ENCODE measurements around the gene RGS17. TPM values are rescaled to one million over a fixed set of nuclear protein-coding genes. Genes with fewer than 3 reads are reported as not detected.
A peak's percentile ranks its signal among the peaks of the same experiment; 100 is the strongest.

RGS17 gene
- total RNA-seq, 1 donor: 38.1 TPM

DNA sequence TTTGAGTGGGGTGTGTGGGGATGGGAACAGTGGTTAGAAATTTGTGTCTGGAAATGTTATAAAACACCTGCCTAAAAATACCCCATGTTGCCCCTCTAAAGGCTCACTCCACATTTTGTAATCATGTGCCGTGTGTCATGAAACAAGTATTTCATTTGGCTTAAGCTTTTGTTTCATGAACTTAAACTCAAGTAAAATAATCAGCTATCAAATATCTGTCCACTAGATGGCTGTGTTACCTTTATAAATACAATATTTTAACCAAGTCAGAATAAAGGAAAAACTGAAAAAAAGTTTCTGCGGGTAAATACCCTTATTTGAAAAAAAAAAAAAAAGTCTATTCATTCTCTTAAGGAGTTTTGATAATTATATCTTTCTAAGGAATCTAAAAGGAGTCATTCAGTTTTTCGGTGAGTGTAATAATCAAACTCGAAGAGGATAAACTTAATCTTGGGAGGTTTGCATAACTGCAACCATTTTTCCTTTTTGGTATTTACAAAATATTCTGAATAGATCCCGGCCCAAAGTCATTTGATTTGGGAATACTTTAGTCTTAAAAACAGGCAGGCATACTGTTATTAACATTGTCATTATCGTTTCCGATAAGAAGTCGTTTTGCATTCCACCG is 98.7 kb downstream of the RGS17 start:
- TF ChIP-seq, protein P1, sequence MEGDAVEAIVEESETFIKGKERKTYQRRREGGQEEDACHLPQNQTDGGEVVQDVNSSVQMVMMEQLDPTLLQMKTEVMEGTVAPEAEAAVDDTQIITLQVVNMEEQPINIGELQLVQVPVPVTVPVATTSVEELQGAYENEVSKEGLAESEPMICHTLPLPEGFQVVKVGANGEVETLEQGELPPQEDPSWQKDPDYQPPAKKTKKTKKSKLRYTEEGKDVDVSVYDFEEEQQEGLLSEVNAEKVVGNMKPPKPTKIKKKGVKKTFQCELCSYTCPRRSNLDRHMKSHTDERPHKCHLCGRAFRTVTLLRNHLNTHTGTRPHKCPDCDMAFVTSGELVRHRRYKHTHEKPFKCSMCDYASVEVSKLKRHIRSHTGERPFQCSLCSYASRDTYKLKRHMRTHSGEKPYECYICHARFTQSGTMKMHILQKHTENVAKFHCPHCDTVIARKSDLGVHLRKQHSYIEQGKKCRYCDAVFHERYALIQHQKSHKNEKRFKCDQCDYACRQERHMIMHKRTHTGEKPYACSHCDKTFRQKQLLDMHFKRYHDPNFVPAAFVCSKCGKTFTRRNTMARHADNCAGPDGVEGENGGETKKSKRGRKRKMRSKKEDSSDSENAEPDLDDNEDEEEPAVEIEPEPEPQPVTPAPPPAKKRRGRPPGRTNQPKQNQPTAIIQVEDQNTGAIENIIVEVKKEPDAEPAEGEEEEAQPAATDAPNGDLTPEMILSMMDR (IDR thresholded peaks at IDR 0.05; ENCODE audit: insufficient read depth, low read length): peak; percentile 39
- H3K4me3 ChIP-seq (ENCODE audit: low read depth, low read length): no peak overlapping the region
- DNase-seq (ENCODE audit: low read depth): peak; percentile 91

DNA sequence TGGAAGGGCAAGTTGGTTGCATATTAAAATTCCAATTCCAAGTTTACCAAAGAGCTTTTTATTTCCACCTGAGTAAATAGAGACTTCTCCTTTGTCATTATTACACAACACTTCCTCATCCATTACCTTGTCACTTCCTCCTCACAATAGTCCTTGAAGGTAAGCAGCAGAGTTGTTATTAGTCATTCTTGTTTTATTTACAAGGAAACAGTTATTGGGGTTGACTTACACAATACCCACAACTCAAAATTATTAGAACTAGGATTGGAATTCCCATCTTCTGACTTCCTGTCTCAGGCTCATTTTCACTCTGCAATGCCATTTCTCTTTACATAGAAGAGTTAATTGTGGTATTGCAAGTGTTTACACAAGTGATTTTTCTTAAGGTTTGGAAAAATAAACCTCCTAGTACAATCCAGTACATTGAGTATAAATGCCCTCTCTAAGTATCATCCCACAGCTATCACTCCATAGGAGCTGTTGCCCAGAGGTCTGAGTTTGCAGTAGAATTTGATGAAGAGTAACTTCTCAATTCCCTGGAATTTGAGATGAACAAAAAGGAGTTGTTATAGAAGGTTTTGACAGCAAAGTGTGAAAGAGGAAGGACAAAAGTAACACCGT is 99.6 kb downstream of the RGS17 start:
- TF ChIP-seq, protein P1 (IDR thresholded peaks at IDR 0.05; ENCODE audit: insufficient read depth, low read length): no peak
- no peak overlapping the region for H3K4me3 ChIP-seq (ENCODE audit: low read depth, low read length)
- peak; percentile 9 for DNase-seq (ENCODE audit: low read depth)

DNA sequence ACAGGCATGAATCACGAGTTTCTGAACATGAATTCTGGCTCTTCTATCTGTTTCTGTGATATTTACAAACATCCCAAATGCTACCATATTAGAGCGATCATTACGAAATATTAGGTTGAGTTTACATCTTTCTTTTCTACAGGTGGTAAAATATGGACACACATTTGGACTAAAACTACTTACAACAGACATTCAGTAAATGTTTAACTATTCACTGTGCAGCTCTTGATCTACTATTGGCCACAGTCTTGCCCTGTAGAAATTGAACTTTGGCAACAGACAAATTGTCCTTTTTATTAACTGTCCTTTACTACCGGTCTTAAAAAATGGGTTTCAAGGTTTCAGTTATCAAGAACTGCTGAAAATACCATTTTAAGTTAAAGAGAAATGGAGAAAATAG is 102.1 kb downstream of the RGS17 start:
- TF ChIP-seq, protein P1 (IDR thresholded peaks at IDR 0.05; ENCODE audit: insufficient read depth, low read length): no peak
- no peak for DNase-seq (ENCODE audit: low read depth)
- H3K4me3 ChIP-seq (ENCODE audit: low read depth, low read length): no peak overlapping the region

DNA sequence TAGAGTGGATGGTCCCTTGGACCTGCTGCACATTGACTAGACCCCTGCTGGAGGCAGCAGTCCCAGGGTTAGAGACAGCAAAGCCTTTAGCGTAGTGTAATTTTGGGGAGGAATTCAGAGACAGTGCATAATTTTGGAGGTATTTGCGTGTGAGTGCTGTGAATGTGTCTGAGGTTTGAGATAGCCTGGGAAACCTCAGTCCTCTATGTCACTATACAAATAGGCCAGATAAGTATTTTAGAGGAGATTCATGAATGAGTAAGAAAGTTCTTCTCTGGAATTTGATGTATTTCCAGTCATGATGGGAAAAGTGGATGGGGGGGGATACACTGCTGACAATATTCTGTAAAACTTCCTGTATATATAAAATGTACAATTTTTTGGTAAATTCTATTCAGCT is 102.8 kb downstream of the RGS17 start:
- DNase-seq (ENCODE audit: low read depth): peak; percentile 16
- TF ChIP-seq, protein P1 (IDR thresholded peaks at IDR 0.05; ENCODE audit: insufficient read depth, low read length): no peak
- H3K4me3 ChIP-seq (ENCODE audit: low read depth, low read length): no peak overlapping the region

DNA sequence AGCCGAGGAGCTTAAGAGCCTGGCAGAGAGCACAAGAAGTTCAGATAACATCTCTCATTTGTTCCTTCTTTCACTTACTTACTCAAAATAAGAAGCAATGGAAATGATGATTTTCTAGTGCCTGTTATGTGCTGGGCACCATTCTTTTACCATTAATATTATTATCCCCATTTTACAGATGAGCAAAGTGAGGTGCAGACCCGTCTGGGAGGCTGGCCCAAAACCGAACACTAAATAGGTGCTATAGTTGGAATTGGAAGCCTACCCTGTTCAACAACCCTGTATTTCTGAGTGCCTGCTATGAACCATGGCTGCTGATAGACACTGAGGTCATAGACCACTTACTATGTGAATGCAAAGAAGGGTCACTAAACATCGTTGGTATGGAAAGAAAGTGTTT is 103.6 kb downstream of the RGS17 start:
- no peak overlapping the region for H3K4me3 ChIP-seq (ENCODE audit: low read depth, low read length)
- no peak for DNase-seq (ENCODE audit: low read depth)
- TF ChIP-seq, protein P1 (IDR thresholded peaks at IDR 0.05; ENCODE audit: insufficient read depth, low read length): no peak

DNA sequence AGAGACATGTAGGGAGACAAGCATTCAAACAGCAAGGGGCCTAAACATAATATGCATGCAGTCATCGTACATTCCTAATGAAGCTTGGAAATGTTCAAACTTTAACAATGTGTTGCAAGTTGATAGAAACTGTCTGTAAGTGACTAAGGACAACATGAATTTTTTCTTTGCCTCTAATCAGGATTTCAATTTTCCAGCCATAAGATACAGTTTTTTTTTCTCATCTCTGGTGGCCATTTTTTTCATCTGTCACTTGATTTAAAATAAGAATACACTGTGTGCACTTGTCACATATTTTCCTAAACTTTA is 106.4 kb downstream of the RGS17 start:
- DNase-seq (ENCODE audit: low read depth): no peak
- H3K4me3 ChIP-seq (ENCODE audit: low read depth, low read length): no peak overlapping the region
- TF ChIP-seq, protein P1 (IDR thresholded peaks at IDR 0.05; ENCODE audit: insufficient read depth, low read length): no peak
